Esophagus squamous epithelium (tissue), 4 donors: ENCODE results near the gene GPR6.

Experiments
- POLR2A ChIP-seq, 4 donors: fragments of 450-650 bp; IDR thresholded peaks; one replicate each; pipeline ENCODE4 v1.6.1; 2017; ENCODE audit warnings: antibody characterized with exemption in 4 of 4, mild to moderate bottlenecking in 4 of 4, moderate library complexity in 3 of 4
- TF ChIP-seq, protein P1 (sequence below), 6 experiments: fragments of 450-650 bp in 4 of 6; fragments of 200-600 bp in 2 of 6; sonication (generic) in 2 of 6; IDR thresholded peaks; one replicate each; pipeline ENCODE4 v1.5.1; 2016 to 2019; ENCODE audit warnings: antibody characterized with exemption in 6 of 6, mild to moderate bottlenecking in 4 of 6, moderate library complexity in 4 of 6

DNA sequence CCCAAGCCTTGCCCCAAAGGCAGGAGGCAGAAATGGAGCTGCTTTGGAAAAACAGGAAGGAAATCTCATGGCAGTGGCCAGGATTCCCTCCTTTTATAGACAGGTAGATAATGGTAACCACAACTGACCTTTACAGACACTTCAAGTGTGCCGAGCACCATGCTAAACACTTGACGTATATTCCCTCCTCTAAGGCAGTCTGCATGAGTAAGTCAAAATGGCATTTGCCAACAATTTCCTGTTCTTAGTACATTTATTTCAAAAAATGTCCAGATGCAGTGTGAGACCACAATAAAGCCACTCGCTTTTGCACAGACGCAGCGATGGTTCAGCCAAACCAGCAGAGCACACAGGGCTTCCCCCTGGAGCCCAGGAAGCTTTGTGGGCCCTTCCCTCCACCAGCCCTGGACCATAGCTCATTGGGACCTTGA lies 16.5 kb upstream of the GPR6 start:
- TF ChIP-seq POLR2A (IDR thresholded peaks at IDR 0.05) = no peak
- TF ChIP-seq, protein P1, sequence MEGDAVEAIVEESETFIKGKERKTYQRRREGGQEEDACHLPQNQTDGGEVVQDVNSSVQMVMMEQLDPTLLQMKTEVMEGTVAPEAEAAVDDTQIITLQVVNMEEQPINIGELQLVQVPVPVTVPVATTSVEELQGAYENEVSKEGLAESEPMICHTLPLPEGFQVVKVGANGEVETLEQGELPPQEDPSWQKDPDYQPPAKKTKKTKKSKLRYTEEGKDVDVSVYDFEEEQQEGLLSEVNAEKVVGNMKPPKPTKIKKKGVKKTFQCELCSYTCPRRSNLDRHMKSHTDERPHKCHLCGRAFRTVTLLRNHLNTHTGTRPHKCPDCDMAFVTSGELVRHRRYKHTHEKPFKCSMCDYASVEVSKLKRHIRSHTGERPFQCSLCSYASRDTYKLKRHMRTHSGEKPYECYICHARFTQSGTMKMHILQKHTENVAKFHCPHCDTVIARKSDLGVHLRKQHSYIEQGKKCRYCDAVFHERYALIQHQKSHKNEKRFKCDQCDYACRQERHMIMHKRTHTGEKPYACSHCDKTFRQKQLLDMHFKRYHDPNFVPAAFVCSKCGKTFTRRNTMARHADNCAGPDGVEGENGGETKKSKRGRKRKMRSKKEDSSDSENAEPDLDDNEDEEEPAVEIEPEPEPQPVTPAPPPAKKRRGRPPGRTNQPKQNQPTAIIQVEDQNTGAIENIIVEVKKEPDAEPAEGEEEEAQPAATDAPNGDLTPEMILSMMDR (IDR thresholded peaks at IDR 0.05) = no peak
